ENCODE results near the gene AIM2. TPM values are rescaled to one million over a fixed set of nuclear protein-coding genes. Genes with fewer than 3 reads are reported as not detected.

AIM2 gene
- polyA plus RNA-seq, 1 of the 3 experiments (the other 2 are of a cell fraction): 1.1 TPM

DNA sequence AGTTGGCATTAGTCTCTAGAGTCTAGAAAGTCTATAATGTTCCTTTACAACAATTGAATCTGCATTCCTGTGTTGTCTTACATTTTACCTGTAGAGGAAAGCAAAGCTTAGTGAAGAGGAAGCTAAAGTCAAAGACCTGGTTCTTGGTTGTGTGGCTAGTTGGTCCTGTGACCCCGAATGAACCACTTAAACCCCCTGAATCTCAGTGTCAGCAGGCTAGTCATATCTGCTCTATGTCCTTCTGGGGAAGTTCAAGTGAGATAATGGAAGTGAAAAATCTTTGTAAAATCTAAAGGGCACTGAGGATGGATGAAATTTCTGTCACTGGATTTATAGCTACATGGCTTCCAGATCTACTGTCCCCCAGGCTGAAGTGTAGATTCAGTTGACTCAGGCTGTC, 24.0 kb upstream of the AIM2 start:
- no peaks in the 10 kb centered on the region for H3K9me3 ChIP-seq
- no peak overlapping the region for H2AFZ ChIP-seq (ENCODE audit: low read depth)
- H3K9ac ChIP-seq: no peak overlapping the region
- H4K20me1 ChIP-seq (ENCODE audit: insufficient read depth): no peaks in the 10 kb centered on the region
- H3K27me3 ChIP-seq (ENCODE audit: insufficient read depth): peaks cover 16% of the 10 kb centered on the region; the same call in 1 of the 2 replicates
- no peak overlapping the region for H3K4me3 ChIP-seq (ENCODE audit: low read depth in 2 of 2, low read length in 1 of 2)
- DNase-seq: no peak
- H3K9me2 ChIP-seq: no peaks in the 10 kb centered on the region
- CTCF ChIA-PET: no interaction called here
- 0% methylated on average over 1 of the region's 1 CpG for WGBS (ENCODE audit: low lambda C conversion rate)
- H3K27ac ChIP-seq (ENCODE audit: low read depth in 2 of 2, low read length in 1 of 2): no peak overlapping the region
- POLR2A ChIA-PET: no interaction called here
- H3K79me2 ChIP-seq (ENCODE audit: insufficient read depth): no peaks in the 10 kb centered on the region
- TF ChIP-seq, protein P1, sequence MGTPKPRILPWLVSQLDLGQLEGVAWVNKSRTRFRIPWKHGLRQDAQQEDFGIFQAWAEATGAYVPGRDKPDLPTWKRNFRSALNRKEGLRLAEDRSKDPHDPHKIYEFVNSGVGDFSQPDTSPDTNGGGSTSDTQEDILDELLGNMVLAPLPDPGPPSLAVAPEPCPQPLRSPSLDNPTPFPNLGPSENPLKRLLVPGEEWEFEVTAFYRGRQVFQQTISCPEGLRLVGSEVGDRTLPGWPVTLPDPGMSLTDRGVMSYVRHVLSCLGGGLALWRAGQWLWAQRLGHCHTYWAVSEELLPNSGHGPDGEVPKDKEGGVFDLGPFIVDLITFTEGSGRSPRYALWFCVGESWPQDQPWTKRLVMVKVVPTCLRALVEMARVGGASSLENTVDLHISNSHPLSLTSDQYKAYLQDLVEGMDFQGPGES (IDR thresholded peaks at IDR 0.05; ENCODE audit: low read depth, low read length): no peak
- TF ChIP-seq, protein P2, sequence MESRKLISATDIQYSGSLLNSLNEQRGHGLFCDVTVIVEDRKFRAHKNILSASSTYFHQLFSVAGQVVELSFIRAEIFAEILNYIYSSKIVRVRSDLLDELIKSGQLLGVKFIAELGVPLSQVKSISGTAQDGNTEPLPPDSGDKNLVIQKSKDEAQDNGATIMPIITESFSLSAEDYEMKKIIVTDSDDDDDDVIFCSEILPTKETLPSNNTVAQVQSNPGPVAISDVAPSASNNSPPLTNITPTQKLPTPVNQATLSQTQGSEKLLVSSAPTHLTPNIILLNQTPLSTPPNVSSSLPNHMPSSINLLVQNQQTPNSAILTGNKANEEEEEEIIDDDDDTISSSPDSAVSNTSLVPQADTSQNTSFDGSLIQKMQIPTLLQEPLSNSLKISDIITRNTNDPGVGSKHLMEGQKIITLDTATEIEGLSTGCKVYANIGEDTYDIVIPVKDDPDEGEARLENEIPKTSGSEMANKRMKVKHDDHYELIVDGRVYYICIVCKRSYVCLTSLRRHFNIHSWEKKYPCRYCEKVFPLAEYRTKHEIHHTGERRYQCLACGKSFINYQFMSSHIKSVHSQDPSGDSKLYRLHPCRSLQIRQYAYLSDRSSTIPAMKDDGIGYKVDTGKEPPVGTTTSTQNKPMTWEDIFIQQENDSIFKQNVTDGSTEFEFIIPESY (IDR thresholded peaks at IDR 0.05; ENCODE audit: borderline replicate concordance, low read depth): no peak
- TF ChIP-seq TAF1 (IDR thresholded peaks at IDR 0.05; ENCODE audit: borderline replicate concordance, low read depth, low read length) (no peak), MEF2A (IDR thresholded peaks at IDR 0.05; ENCODE audit: borderline replicate concordance, low read depth) (no peak), POLR2AphosphoS5 (IDR thresholded peaks at IDR 0.05; ENCODE audit: low read depth, low read length) (no peak), EZH2phosphoT487 (IDR thresholded peaks at IDR 0.05; ENCODE audit: borderline replicate concordance, low read depth) (no peak), JUND (IDR thresholded peaks at IDR 0.05) (no peak), FOXJ3 (CRISPR knock-in tag; IDR thresholded peaks at IDR 0.05) (no peak), TEAD4 (IDR thresholded peaks at IDR 0.05; ENCODE audit: borderline replicate concordance, insufficient read depth) (no peak), RCOR1 (IDR thresholded peaks at IDR 0.05; ENCODE audit: low read length) (no peak), EP300 (IDR thresholded peaks at IDR 0.05; ENCODE audit: borderline replicate concordance in 1 of 2, low read depth in 1 of 2, low read length in 1 of 2) (no peak), GABPA (IDR thresholded peaks at IDR 0.05; ENCODE audit: low read depth) (no peak), CHD2 (IDR thresholded peaks at IDR 0.05; ENCODE audit: low read length, partially characterized antibody) (no peak), ELF1 (IDR thresholded peaks at IDR 0.05) (no peak), TCF12 (IDR thresholded peaks at IDR 0.05) (no peak)
- TF ChIP-seq, protein P3, sequence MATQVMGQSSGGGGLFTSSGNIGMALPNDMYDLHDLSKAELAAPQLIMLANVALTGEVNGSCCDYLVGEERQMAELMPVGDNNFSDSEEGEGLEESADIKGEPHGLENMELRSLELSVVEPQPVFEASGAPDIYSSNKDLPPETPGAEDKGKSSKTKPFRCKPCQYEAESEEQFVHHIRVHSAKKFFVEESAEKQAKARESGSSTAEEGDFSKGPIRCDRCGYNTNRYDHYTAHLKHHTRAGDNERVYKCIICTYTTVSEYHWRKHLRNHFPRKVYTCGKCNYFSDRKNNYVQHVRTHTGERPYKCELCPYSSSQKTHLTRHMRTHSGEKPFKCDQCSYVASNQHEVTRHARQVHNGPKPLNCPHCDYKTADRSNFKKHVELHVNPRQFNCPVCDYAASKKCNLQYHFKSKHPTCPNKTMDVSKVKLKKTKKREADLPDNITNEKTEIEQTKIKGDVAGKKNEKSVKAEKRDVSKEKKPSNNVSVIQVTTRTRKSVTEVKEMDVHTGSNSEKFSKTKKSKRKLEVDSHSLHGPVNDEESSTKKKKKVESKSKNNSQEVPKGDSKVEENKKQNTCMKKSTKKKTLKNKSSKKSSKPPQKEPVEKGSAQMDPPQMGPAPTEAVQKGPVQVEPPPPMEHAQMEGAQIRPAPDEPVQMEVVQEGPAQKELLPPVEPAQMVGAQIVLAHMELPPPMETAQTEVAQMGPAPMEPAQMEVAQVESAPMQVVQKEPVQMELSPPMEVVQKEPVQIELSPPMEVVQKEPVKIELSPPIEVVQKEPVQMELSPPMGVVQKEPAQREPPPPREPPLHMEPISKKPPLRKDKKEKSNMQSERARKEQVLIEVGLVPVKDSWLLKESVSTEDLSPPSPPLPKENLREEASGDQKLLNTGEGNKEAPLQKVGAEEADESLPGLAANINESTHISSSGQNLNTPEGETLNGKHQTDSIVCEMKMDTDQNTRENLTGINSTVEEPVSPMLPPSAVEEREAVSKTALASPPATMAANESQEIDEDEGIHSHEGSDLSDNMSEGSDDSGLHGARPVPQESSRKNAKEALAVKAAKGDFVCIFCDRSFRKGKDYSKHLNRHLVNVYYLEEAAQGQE (IDR thresholded peaks at IDR 0.05; ENCODE audit: low read depth, low read length): no peak
- TF ChIP-seq, protein P4, sequence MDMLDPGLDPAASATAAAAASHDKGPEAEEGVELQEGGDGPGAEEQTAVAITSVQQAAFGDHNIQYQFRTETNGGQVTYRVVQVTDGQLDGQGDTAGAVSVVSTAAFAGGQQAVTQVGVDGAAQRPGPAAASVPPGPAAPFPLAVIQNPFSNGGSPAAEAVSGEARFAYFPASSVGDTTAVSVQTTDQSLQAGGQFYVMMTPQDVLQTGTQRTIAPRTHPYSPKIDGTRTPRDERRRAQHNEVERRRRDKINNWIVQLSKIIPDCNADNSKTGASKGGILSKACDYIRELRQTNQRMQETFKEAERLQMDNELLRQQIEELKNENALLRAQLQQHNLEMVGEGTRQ (IDR thresholded peaks at IDR 0.05; ENCODE audit: borderline replicate concordance, low read depth, low read length): no peak
- no peaks in the 10 kb centered on the region for H3K4me1 ChIP-seq (ENCODE audit: control insufficient read depth in 1 of 2, insufficient read depth in 2 of 2, low read depth in 1 of 2, low read length in 1 of 2)
- H3K4me2 ChIP-seq: no peak overlapping the region
- no peaks in the 10 kb centered on the region for H3K36me3 ChIP-seq (replicated peaks in 1 of 2; ENCODE audit: control insufficient read depth in 1 of 2, insufficient read depth in 2 of 2, low read length in 1 of 2)
- H3F3A ChIP-seq (replicated peaks; ENCODE audit: insufficient read depth): no peaks in the 10 kb centered on the region

Measured in SK-N-SH (cell line).